HEK293 (cell line): Measurements from ENCODE around the gene THYN1.

Experiments
- CTCF ChIA-PET: fragments of 350-600 bp; formaldehyde crosslinking; extraction: SDS; loops from one replicate; lab custom pipeline; 2021; ENCODE audit warnings: antibody characterized with exemption; lab: Yijun Ruan, JAX
- POLR2A ChIA-PET: fragments of 300-600 bp; formaldehyde crosslinking; extraction: SDS; loops from one replicate; lab custom pipeline; 2020; ENCODE audit warnings: antibody characterized with exemption, inconsistent platforms; lab: Yijun Ruan, JAX
- H3K27ac ChIP-seq: fragments of 200-500 bp; sonication (Bioruptor generic); 2 replicates; pipeline ENCODE4 v1.5.1; 2014; ENCODE audit warnings: low read depth, low read length, control low read depth, inconsistent platforms; ENCODE audit errors: extremely low read depth
- H3K36me3 ChIP-seq, 2 experiments: fragments of 200-500 bp in 1 of 2; sonication (Bioruptor generic) in 1 of 2; 1 replicate in 1 of 2; 2 replicates in 1 of 2; pipeline ENCODE4 v1.5.1; 2014 to 2017; ENCODE audit warnings: inconsistent platforms in 2 of 2, low read length in 2 of 2; ENCODE audit not compliant: control insufficient read depth in 2 of 2, insufficient read depth in 1 of 2
- H3K4me1 ChIP-seq: fragments of 200-500 bp; sonication (Bioruptor generic); 2 replicates; pipeline ENCODE4 v1.5.1; 2014; ENCODE audit warnings: mild to moderate bottlenecking, low read length, inconsistent platforms; ENCODE audit not compliant: control insufficient read depth, insufficient read depth
- H3K4me3 ChIP-seq: 2 replicates; pipeline ENCODE4 v1.5.1; 2011; ENCODE audit warnings: low read depth, mild to moderate bottlenecking, control low read depth, low read length, moderate library complexity
- H3K9me3 ChIP-seq: fragments of 200-500 bp; sonication (Bioruptor generic); 2 replicates; pipeline ENCODE4 v1.5.1; 2014; ENCODE audit warnings: low read depth, low read length, inconsistent platforms; ENCODE audit not compliant: control insufficient read depth, insufficient read depth
- GLI2 ChIP-seq: fragments of 450-650 bp; formaldehyde crosslinking; IDR thresholded peaks from 2 replicates; pipeline ENCODE4; 2017; ENCODE audit warnings: missing biosample characterization, missing genetic modification characterization, low read depth, borderline replicate concordance
- GLI4 ChIP-seq: fragments of 450-650 bp; formaldehyde crosslinking; IDR thresholded peaks from 2 replicates; pipeline ENCODE4 v1.5.1; 2016; ENCODE audit warnings: missing biosample characterization, missing genetic modification characterization
- IKZF3 ChIP-seq: fragments of 450-650 bp; IDR thresholded peaks from 2 replicates; pipeline ENCODE4 v1.5.0; 2018; ENCODE audit warnings: missing biosample characterization, mild to moderate bottlenecking, missing genetic modification characterization, moderate library complexity
- MYNN ChIP-seq: fragments of 450-650 bp; formaldehyde crosslinking; IDR thresholded peaks from 2 replicates; pipeline ENCODE4 v1.5.1; 2016; ENCODE audit warnings: missing biosample characterization, missing genetic modification characterization, borderline replicate concordance
- SCRT1 ChIP-seq: fragments of 450-650 bp; formaldehyde crosslinking; IDR thresholded peaks from 2 replicates; pipeline ENCODE4 v1.5.1; 2016; ENCODE audit warnings: missing biosample characterization, missing genetic modification characterization, borderline replicate concordance
- WT1 ChIP-seq: fragments of 450-650 bp; formaldehyde crosslinking; IDR thresholded peaks from 2 replicates; pipeline ENCODE4 v1.5.1; 2016; ENCODE audit warnings: missing biosample characterization, missing genetic modification characterization
- ZNF112 ChIP-seq: fragments of 450-650 bp; formaldehyde crosslinking; IDR thresholded peaks from 2 replicates; pipeline ENCODE4 v1.5.0; 2017; ENCODE audit warnings: missing biosample characterization, missing genetic modification characterization
- ZNF121 ChIP-seq: fragments of 450-650 bp; formaldehyde crosslinking; IDR thresholded peaks from 2 replicates; pipeline ENCODE4 v1.5.1; 2016; ENCODE audit warnings: missing biosample characterization, missing genetic modification characterization
- ZNF274 ChIP-seq, 2 experiments: fragments of 200-500 bp in 1 of 2; fragments of 450-650 bp in 1 of 2; sonication (Bioruptor generic) in 1 of 2; formaldehyde crosslinking in 1 of 2; IDR thresholded peaks; 2 replicates each; pipeline versions ENCODE4 v1.5.1 to v1.6.1; 2014 to 2016; ENCODE audit warnings: borderline replicate concordance in 1 of 2, inconsistent platforms in 1 of 2, low read length in 1 of 2, missing biosample characterization in 1 of 2, missing genetic modification characterization in 1 of 2
- ZNF311 ChIP-seq: fragments of 450-650 bp; formaldehyde crosslinking; IDR thresholded peaks from 2 replicates; pipeline ENCODE4 v1.5.1; 2017; ENCODE audit warnings: missing biosample characterization, missing genetic modification characterization, borderline replicate concordance
- ZNF416 ChIP-seq: fragments of 450-650 bp; formaldehyde crosslinking; IDR thresholded peaks from 2 replicates; pipeline ENCODE4 v1.5.1; 2016; ENCODE audit warnings: missing biosample characterization, missing genetic modification characterization
- ZNF501 ChIP-seq: fragments of 450-650 bp; formaldehyde crosslinking; IDR thresholded peaks from 2 replicates; pipeline ENCODE4 v1.5.1; 2016; ENCODE audit warnings: missing biosample characterization, missing genetic modification characterization
- ZNF561 ChIP-seq: fragments of 450-650 bp; IDR thresholded peaks from 2 replicates; pipeline ENCODE4 v1.5.1; 2018; ENCODE audit warnings: missing biosample characterization, missing genetic modification characterization, borderline replicate concordance
- ZNF623 ChIP-seq: fragments of 450-650 bp; formaldehyde crosslinking; IDR thresholded peaks from 2 replicates; pipeline ENCODE4 v1.5.1; 2016; ENCODE audit warnings: missing biosample characterization, missing genetic modification characterization
- ZNF76 ChIP-seq: fragments of 450-650 bp; formaldehyde crosslinking; IDR thresholded peaks from 2 replicates; pipeline ENCODE4; 2016; ENCODE audit warnings: low read depth, missing biosample characterization, missing genetic modification characterization, borderline replicate concordance
- ZNF785 ChIP-seq: fragments of 450-650 bp; formaldehyde crosslinking; IDR thresholded peaks from 2 replicates; pipeline ENCODE4 v1.5.1; 2016; ENCODE audit warnings: missing biosample characterization, missing genetic modification characterization
- ZNF837 ChIP-seq: fragments of 450-650 bp; formaldehyde crosslinking; IDR thresholded peaks from 2 replicates; pipeline ENCODE4 v1.5.1; 2016; ENCODE audit warnings: missing biosample characterization, missing genetic modification characterization
- ZXDB ChIP-seq: fragments of 450-650 bp; formaldehyde crosslinking; IDR thresholded peaks from 2 replicates; pipeline ENCODE4 v1.5.1; 2016; ENCODE audit warnings: missing biosample characterization, missing genetic modification characterization
- TF ChIP-seq, protein P1 (sequence below): fragments of 450-650 bp; formaldehyde crosslinking; IDR thresholded peaks from 2 replicates; pipeline ENCODE4 v1.5.1; 2017; ENCODE audit warnings: missing biosample characterization, missing genetic modification characterization
- TF ChIP-seq, protein P2 (sequence below): fragments of 450-650 bp; formaldehyde crosslinking; IDR thresholded peaks from 2 replicates; pipeline ENCODE4 v1.5.1; 2016; ENCODE audit warnings: missing biosample characterization, missing genetic modification characterization
- TF ChIP-seq, protein P3 (sequence below): fragments of 450-650 bp; formaldehyde crosslinking; IDR thresholded peaks from 2 replicates; pipeline ENCODE4 v1.5.1; 2016; ENCODE audit warnings: missing biosample characterization, missing genetic modification characterization
- TF ChIP-seq, protein P4 (sequence below): fragments of 450-650 bp; formaldehyde crosslinking; IDR thresholded peaks from 2 replicates; pipeline ENCODE4 v1.5.1; 2016; ENCODE audit warnings: missing biosample characterization, missing genetic modification characterization

Gene THYN1

DNA sequence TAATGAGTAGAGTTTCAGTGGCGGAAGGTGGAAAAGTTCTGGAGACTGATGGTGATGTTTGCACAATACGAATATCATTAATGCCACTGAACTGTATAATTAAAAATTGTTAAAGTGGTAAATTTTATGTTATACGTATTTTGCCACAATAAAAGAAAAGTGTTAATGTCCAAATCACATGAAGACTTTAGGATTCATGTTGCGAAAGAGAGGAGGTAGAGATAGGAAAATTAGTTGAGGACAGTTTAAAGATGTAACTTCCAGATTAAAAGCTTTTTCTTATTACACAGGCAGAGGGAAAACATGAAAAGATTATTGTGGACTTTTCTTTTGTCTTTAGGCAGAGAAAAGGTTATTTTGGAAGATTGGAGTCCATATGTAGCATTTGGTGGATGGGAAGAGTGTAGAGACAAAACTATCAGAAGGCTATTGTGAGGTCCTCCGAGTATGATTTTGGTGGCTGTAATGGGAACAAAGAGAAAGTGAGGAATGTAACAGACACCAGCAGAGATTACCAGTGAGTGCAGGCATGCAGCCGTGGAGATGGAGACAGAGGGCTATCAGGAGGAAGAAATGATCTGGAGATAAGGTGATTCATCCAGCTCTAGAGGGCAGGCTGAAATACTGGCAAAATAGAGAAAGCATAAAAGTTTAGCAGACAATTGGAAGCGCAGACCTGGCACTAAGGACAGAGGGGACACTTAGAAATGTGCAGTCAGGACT is 16.2 kb downstream of the THYN1 start (continued):
- TF ChIP-seq, protein P1, sequence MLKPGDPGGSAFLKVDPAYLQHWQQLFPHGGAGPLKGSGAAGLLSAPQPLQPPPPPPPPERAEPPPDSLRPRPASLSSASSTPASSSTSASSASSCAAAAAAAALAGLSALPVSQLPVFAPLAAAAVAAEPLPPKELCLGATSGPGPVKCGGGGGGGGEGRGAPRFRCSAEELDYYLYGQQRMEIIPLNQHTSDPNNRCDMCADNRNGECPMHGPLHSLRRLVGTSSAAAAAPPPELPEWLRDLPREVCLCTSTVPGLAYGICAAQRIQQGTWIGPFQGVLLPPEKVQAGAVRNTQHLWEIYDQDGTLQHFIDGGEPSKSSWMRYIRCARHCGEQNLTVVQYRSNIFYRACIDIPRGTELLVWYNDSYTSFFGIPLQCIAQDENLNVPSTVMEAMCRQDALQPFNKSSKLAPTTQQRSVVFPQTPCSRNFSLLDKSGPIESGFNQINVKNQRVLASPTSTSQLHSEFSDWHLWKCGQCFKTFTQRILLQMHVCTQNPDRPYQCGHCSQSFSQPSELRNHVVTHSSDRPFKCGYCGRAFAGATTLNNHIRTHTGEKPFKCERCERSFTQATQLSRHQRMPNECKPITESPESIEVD (tag by site-specific recombination), result no peak
- TF ChIP-seq ZNF274 (IDR thresholded peaks at IDR 0.05; ENCODE audit: low read length) (no peak), ZNF274 (tag by site-specific recombination; IDR thresholded peaks at IDR 0.05; ENCODE audit: borderline replicate concordance) (no peak), ZNF121 (tag by site-specific recombination) (no peak), ZNF112 (tag by site-specific recombination) (no peak), ZNF311 (tag by site-specific recombination) (no peak), ZNF785 (no peak), WT1 (no peak), GLI4 (tag by site-specific recombination) (no peak)

DNA sequence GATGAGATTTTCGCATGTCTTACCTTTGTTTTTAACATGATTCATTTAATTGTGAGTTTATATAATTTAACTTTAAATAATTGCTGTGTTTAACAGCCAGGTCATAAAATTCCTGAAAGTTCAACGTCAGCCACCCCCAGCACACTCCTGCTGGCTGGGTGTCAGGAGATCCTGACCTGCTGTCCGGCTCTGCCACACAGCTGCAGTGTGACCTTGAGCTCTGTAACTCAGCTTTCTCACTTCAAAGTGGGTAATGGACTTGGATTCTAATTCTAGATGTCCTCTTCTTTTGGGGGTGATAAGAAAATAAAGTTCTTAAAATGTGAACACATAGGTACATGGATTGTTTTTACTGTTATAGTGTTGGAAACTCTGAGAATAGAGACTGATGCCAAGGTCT is 17.8 kb downstream of the THYN1 start:
- Histone ChIP-seq H3K27ac (no peak overlapping the region), H3K4me3 (no peak overlapping the region), H3K36me3 (peaks cover 0 to 50% of the 10 kb centered on the region in 2 experiments; a peak in 1 of 3 replicates), H3K4me1 (no peaks in the 10 kb centered on the region), H3K9me3 (no peaks in the 10 kb centered on the region)
- TF ChIP-seq, protein P2, sequence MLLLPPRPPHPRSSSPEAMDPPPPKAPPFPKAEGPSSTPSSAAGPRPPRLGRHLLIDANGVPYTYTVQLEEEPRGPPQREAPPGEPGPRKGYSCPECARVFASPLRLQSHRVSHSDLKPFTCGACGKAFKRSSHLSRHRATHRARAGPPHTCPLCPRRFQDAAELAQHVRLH (tag by site-specific recombination), result no peak
- no peak for TF ChIP-seq ZNF501 (tag by site-specific recombination)
- TF ChIP-seq SCRT1, result no peak
- TF ChIP-seq, protein P3, sequence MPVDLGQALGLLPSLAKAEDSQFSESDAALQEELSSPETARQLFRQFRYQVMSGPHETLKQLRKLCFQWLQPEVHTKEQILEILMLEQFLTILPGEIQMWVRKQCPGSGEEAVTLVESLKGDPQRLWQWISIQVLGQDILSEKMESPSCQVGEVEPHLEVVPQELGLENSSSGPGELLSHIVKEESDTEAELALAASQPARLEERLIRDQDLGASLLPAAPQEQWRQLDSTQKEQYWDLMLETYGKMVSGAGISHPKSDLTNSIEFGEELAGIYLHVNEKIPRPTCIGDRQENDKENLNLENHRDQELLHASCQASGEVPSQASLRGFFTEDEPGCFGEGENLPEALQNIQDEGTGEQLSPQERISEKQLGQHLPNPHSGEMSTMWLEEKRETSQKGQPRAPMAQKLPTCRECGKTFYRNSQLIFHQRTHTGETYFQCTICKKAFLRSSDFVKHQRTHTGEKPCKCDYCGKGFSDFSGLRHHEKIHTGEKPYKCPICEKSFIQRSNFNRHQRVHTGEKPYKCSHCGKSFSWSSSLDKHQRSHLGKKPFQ (tag by site-specific recombination), result no peak
- no peak for TF ChIP-seq ZNF623 (tag by site-specific recombination)
- no peak for TF ChIP-seq ZNF561 (tag by site-specific recombination)
- TF ChIP-seq ZNF416, result no peak
- no peak for TF ChIP-seq GLI2
- TF ChIP-seq, protein P4, sequence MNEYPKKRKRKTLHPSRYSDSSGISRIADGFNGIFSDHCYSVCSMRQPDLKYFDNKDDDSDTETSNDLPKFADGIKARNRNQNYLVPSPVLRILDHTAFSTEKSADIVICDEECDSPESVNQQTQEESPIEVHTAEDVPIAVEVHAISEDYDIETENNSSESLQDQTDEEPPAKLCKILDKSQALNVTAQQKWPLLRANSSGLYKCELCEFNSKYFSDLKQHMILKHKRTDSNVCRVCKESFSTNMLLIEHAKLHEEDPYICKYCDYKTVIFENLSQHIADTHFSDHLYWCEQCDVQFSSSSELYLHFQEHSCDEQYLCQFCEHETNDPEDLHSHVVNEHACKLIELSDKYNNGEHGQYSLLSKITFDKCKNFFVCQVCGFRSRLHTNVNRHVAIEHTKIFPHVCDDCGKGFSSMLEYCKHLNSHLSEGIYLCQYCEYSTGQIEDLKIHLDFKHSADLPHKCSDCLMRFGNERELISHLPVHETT (tag by site-specific recombination), result no peak
- TF ChIP-seq ZNF837 (tag by site-specific recombination), result no peak
- TF ChIP-seq ZXDB, result no peak
- TF ChIP-seq MYNN, result no peak
- TF ChIP-seq IKZF3 (tag by site-specific recombination), result no peak
- TF ChIP-seq ZNF76 (tag by site-specific recombination), result no peak
- ChIA-PET POLR2A (interaction anchor here (3.2 kb wide), 1 partner anchor 10 kb away, joined by 15 read pairs; the partner anchor contains the start of genes NCAPD3 and VPS26B), CTCF (interaction anchor here (0.7 to 1.8 kb wide), 2 partner anchors 9 to 14 kb away, joined by 3 to 8 read pairs; no protein-coding TSS in a partner anchor)
